SK-N-MC (cell line): Measurements from ENCODE around the gene FREM1.

Source experiments
- DNase-seq: peaks from one replicate; pipeline ENCODE4 v3.0.0-alpha.2; 2011; ENCODE audit warnings: low read depth, low spot score
- H3K27ac ChIP-seq: fragments of 200-600 bp; sonication (generic); 2 replicates; pipeline ENCODE4 v1.5.1; 2016; ENCODE audit warnings: mixed run types
- H3K36me3 ChIP-seq: fragments of 200-600 bp; sonication (generic); 2 replicates; pipeline ENCODE4 v1.6.1; 2017; ENCODE audit warnings: antibody characterized with exemption, low read length, mixed read lengths; ENCODE audit not compliant: insufficient read depth
- H3K4me3 ChIP-seq: fragments of 200-600 bp; sonication (generic); 2 replicates; pipeline ENCODE4 v1.5.1; 2016
- H3K9ac ChIP-seq: fragments of 200-600 bp; sonication (generic); 2 replicates; pipeline ENCODE4 v1.8.0; 2017; ENCODE audit warnings: mixed run types, mixed read lengths; ENCODE audit not compliant: insufficient read length
- H3K9me3 ChIP-seq: fragments of 200-600 bp; sonication (generic); 2 replicates; pipeline ENCODE4 v1.6.1; 2017; ENCODE audit warnings: low read depth, mild to moderate bottlenecking, antibody characterized with exemption, low read length, moderate library complexity, mixed read lengths
- EZH2 ChIP-seq: fragments of 200-600 bp; sonication (generic); IDR thresholded peaks from one replicate; pipeline ENCODE4 v1.6.1; 2017; ENCODE audit warnings: antibody characterized with exemption
- FOXP2 ChIP-seq: optimal IDR thresholded peaks from 2 replicates; pipeline ENCODE3; 2011; ENCODE audit warnings: mild to moderate bottlenecking, moderate library complexity; ENCODE audit not compliant: insufficient read depth; ENCODE audit errors: extremely low read length, control extremely low read depth
- POLR2AphosphoS5 ChIP-seq: IDR thresholded peaks from 2 replicates; pipeline ENCODE4 v1.6.1; 2012; ENCODE audit warnings: mild to moderate bottlenecking, low read depth, low read length, borderline replicate concordance

The FREM1 gene

DNA sequence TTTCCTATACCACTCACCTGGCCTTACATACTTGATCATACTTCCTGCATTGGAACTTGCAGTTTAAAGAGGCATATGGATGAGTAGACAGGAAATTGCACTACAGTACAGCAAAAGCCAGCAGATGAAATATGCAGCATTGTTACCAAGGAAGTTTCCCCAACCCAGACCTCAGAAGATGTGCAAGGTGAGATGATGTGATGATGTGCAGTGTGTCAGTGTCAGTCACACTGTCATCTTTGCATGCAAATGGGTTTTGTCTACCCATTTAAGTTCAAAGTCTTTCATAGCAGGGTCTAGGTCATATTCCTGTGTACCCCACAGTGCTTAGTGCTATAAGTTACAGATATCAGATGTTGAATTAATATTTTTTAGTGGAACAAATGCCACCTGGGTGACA, 98.4 kb downstream of the FREM1 start:
- Histone ChIP-seq H3K36me3 (peaks cover 54% of the 10 kb centered on the region), H3K27ac (no peak overlapping the region), H3K4me3 (no peak overlapping the region), H3K9ac (no peak overlapping the region), H3K9me3 (no peaks in the 10 kb centered on the region)
- no peak for DNase-seq
- TF ChIP-seq POLR2AphosphoS5: no peak
- TF ChIP-seq EZH2: no peak
- TF ChIP-seq FOXP2: no peak

DNA sequence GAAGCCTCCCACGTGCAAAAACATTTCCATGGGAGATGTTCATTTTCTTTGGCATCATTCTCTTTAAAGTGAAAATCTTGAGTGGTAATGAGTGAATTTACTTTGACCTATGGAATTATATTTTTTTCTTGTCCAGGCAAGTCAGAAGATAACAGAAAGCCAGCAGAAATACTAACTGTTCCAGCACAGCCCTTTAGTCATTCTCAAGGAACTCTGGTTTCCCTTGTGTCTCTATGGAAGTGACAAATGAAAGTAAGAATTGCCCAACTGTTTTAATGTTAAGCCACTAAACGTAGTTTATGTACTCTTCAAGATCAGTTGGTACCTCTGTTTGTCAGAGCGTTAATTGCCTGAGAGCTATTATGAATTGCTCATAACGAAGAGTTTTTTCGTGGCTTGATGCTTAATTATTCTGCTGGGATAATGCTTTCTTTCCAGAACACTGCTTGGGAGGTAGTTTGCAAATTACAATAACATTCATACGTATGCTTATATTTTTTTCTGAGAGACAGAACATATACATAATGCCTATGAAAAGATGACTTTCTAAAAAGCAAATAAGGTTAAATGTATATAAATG, 103.2 kb downstream of the FREM1 start:
- no peak for TF ChIP-seq FOXP2
- no peak overlapping the region for H3K4me3 ChIP-seq
- H3K36me3 ChIP-seq: peaks cover 56% of the 10 kb centered on the region
- no peak overlapping the region for H3K27ac ChIP-seq
- H3K9ac ChIP-seq: no peak overlapping the region
- no peak for DNase-seq
- H3K9me3 ChIP-seq: no peaks in the 10 kb centered on the region

DNA sequence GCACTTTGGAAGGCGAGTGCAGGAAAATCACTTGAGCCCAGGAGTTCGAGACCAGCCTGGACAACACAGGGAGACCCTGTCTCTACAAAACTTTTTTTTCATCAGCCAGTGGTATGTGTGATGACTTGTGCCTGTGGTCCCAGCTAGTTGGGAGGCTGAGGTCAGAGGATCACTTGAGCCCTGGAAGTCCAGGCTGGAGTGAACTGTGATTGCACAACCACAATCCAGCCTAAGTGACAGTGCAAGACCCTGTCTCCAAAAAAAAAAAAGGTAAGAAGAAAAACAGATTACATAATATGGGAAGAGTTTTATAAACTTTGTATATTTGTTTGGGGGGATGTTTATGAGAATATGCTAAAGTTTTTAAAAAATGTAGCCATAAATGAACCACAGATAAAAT, 111.2 kb downstream of the FREM1 start:
- Histone ChIP-seq H3K9me3 (no peaks in the 10 kb centered on the region), H3K4me3 (no peak overlapping the region)
- no peak for TF ChIP-seq FOXP2
- TF ChIP-seq POLR2AphosphoS5: no peak
- no peak for TF ChIP-seq EZH2

DNA sequence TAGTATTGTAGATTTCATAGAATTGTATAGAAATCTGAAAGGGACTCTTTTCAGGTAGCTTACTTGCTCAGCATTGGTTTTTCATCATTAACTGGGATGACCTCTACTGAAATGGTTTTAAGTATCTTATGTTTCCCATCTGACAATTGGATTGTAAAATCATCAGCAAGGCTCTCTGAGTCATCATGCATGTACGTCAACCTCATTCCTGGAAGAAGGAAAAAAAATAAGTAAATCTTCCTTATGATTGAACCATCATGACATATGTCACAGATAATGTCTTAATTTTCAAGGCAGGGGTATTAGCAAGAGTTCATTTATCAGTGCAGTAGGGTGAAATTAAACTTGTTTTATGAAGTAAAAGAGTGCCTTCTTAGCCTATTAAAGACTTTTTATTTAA, 112.8 kb downstream of the FREM1 start:
- no peak overlapping the region for H3K4me3 ChIP-seq
- TF ChIP-seq POLR2AphosphoS5 (no peak), FOXP2 (no peak), EZH2 (no peak)
- no peak overlapping the region for H3K27ac ChIP-seq
- H3K9me3 ChIP-seq: no peaks in the 10 kb centered on the region
- H3K9ac ChIP-seq: no peak overlapping the region
- DNase-seq: no peak
- H3K36me3 ChIP-seq: peaks cover 27% of the 10 kb centered on the region

More for the DNA sequence above, 111.2 kb downstream of the FREM1 start:
- Histone ChIP-seq H3K36me3 (peaks cover 21% of the 10 kb centered on the region; the same call in 1 of the 2 replicates), H3K9ac (no peak overlapping the region), H3K27ac (no peak overlapping the region)
- no peak for DNase-seq

DNA sequence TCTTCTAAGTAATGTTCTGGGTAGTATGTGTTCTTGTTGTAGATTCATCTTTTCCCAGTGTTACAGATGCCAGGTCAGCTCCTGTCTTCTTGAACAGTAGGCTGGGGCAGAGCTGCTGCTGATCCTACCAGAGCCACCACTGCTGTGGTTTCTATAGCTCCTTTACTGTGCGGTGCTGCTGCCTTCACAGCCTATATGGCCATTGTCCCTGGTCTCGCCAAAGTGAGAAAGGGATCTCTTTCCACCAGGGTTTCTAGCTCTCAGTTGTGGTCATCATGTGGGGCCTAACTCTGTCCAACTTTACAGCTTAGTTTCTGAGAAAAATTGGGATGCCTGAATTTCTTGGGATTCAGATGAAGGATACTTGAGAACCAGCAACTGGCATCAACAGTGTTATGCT, 116.8 kb downstream of the FREM1 start:
- no peak for TF ChIP-seq EZH2
- no peak for TF ChIP-seq FOXP2
- TF ChIP-seq POLR2AphosphoS5: no peak
- Histone ChIP-seq H3K4me3 (no peak overlapping the region), H3K27ac (no peak overlapping the region), H3K36me3 (peaks cover 48% of the 10 kb centered on the region), H3K9ac (no peak overlapping the region), H3K9me3 (no peaks in the 10 kb centered on the region)
- no peak for DNase-seq

DNA sequence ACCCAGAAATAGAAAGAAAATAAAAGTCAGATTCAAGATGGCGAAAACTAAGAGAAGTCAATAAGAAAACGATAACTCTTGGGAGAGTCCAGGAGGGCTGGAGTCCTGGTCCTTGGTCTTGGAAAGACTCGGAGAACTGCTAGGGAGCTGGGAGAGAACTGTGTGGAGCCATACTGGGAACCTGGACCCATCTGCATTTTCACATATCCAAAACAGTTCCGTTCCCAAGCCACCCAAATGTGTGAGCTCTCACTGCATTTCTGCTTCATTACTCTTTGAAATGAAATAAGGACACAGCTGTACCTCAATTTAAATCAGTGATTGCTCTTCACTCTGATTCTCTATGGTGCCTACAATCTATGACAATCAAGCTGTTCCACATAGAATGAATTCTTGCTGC, 119.6 kb downstream of the FREM1 start:
- peaks cover 50% of the 10 kb centered on the region for H3K36me3 ChIP-seq
- no peaks in the 10 kb centered on the region for H3K9me3 ChIP-seq
- no peak for DNase-seq
- no peak overlapping the region for H3K27ac ChIP-seq
- no peak overlapping the region for H3K4me3 ChIP-seq
- TF ChIP-seq POLR2AphosphoS5 (no peak), EZH2 (no peak), FOXP2 (no peak)
- no peak overlapping the region for H3K9ac ChIP-seq

DNA sequence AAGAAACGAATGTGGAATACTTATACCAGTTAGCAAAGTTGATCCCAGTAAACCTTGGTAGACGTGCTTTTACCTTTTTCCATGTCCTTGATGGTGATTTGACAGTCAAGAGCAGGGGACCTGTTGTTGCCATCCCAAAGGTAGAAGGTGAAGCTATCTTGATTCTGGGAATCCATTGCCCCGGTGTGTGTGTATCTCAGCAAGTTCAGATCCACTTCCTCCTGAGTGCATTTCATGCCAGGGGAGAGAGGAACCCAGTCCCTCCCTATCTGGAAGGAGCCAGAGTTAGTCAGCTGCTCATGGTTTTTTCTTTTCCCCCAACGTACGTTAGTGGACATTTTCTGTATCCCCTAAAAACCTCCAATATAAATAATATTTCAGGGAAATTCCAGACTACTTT, 121.4 kb downstream of the FREM1 start:
- no peak overlapping the region for H3K9ac ChIP-seq
- no peaks in the 10 kb centered on the region for H3K9me3 ChIP-seq
- H3K27ac ChIP-seq: no peak overlapping the region
- DNase-seq: no peak
- TF ChIP-seq FOXP2: no peak
- no peak for TF ChIP-seq POLR2AphosphoS5
- no peak for TF ChIP-seq EZH2
- no peak overlapping the region for H3K4me3 ChIP-seq
- peaks cover 46% of the 10 kb centered on the region for H3K36me3 ChIP-seq

DNA sequence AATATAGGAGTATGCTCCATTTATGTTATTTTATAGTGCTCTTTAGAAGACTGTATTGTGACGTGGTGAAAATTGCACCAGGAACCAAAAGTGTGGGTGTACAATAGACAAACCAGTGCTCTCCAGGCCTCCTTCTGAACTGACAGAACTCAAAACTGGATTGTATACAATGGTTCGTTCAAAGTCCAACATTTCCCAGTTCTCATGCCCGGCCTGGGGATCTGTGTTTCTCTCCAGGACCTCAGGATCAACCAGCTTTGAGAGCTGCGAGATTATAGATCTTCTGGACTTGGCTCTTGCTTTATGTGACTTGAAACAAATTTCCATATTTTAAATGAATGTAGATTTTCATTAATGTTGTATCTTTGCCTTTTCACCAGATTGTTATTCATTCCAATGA, 126.9 kb downstream of the FREM1 start:
- H3K36me3 ChIP-seq: peaks cover 39% of the 10 kb centered on the region
- no peak for DNase-seq
- no peaks in the 10 kb centered on the region for H3K9me3 ChIP-seq
- no peak overlapping the region for H3K9ac ChIP-seq
- TF ChIP-seq POLR2AphosphoS5 (no peak), EZH2 (no peak), FOXP2 (no peak)
- no peak overlapping the region for H3K4me3 ChIP-seq
- no peak overlapping the region for H3K27ac ChIP-seq

DNA sequence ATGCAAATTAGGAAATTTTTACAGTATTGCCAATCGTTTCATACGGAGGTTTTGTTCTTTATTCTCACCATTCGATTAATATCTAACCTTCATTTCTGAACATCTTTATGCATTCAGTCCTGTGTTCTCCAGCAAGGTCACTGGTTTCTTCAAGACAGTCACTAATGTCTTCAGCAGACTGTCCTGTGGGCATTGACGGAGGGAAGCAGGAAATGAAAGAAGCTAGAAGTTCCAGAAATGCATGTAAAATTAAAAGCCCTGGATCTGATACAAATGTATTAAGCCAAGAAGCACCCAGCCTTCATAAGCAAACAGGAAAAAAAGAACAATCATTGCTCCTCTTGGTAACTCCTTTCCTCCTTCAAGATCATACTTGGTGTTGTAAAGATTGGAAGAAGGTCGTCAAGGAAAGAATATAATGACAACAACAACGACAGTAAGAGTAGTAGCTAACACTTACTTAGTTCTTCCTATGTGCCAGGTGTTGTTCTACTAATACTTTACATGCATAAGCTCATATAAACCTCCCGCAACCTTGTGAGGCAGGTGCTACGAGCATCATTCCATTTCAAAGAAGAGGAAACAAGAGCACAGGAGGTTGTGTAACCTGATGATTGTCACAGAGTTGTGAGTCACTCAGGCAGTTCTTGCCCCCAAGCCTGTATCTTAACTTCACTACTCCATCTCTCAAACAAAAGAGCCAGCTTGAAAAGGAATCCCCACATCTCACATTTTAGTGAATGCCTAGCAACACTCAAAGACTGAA, 127.8 kb downstream of the FREM1 start:
- Histone ChIP-seq H3K36me3 (peaks cover 32% of the 10 kb centered on the region), H3K9me3 (no peaks in the 10 kb centered on the region), H3K4me3 (no peak overlapping the region), H3K27ac (no peak overlapping the region), H3K9ac (no peak overlapping the region)
- DNase-seq: no peak
- TF ChIP-seq FOXP2 (no peak), POLR2AphosphoS5 (no peak), EZH2 (no peak)
